ENCODE data around the gene PHRF1.

The PHRF1 gene

DNA sequence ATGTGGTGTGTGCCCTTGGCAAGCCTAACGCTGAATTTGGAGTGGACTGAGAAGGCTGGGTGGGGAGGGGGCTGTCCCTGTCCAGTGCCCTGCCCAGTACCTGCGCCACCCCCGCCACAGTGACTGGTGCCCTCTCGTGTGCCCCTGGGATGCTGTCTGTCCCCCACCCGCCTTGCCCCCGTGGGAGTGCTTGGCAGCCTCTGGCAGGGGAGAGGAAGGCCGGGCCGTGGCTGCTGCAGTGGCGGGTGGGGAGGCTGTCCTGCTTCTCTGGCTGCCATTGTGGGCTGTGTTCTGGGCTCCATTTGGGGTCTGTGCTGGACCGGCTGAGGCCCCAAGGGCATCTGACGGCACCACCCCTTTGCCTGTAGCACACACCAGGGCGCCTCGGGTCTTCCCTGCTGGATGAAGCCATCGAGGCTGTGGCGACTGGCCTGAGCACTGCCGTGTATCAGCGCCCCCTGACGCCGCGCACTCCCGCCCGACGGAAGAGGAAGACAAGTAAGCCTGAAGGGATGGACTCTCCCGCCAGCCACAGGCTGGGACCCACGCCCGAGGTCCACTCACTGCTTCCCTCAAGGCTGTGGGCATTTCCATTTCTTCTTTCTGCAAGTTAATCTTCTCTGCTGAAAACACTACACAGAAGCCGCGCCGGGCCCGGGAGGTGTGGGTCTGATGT, 21.9 kb downstream of the PHRF1 start:
- no peak for DNase-seq

GRCh38 chr11:601573-602245, 25.4 kb downstream of the PHRF1 start:
- no peak for DNase-seq

- no peak for DNase-seq
Measured at GRCh38 chr11:603154-603553, 26.9 kb downstream of the PHRF1 start.

GRCh38 chr11:605286-606129, 29.2 kb downstream of the PHRF1 start:
- no peak for DNase-seq

GRCh38 chr11:606245-606644, 30.0 kb downstream of the PHRF1 start:
- DNase-seq = no peak

DNA sequence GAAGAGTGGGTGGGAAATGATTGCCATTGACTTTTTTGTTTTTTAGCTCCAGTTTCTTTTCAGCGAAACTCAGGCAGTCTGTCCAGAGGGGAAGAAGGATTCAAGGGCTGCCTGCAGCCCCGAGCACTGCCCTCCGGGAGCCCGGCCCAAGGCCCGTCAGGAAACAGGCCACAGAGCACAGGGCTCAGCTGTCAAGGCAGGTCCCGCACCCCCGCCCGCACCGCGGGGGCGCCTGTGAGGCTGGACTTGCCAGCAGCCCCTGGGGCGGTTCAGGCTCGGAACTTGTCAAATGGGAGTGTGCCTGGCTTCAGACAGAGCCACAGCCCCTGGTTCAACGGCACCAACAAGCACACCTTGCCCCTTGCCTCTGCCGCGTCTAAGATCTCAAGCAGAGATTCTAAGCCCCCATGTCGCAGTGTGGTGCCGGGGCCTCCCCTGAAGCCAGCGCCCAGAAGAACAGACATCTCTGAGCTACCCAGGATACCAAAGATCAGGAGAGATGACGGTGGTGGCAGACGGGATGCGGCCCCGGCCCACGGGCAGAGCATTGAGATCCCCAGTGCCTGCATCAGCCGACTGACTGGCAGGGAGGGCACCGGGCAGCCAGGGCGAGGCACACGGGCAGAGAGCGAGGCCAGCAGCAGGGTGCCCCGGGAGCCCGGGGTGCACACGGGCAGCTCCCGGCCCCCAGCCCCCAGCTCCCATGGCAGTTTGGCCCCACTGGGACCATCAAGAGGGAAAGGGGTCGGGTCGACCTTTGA, 30.9 kb downstream of the PHRF1 start:
- DNase-seq = no peak

DNA sequence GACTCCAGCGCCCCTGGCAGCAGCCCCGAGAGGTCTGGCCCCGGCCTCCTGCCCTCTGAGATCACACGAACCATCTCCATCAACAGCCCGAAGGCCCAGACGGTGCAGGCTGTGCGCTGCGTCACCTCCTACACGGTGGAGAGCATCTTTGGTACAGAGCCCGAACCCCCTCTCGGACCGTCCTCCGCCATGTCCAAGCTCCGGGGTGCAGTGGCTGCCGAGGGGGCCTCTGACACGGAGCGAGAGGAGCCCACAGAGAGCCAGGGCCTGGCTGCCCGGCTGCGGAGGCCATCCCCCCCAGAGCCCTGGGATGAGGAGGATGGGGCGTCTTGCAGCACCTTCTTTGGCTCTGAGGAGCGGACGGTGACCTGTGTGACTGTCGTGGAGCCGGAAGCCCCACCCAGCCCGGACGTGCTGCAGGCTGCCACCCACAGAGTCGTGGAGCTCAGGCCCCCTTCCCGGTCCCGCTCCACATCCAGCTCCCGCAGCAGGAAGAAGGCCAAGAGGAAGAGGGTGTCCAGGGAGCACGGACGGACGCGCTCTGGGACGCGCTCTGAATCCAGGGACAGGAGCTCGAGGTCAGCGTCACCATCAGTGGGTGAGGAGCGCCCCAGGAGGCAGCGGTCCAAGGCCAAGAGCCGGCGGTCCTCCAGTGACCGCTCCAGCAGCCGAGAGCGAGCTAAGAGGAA, 31.8 kb downstream of the PHRF1 start:
- DNase-seq = no peak

DNA sequence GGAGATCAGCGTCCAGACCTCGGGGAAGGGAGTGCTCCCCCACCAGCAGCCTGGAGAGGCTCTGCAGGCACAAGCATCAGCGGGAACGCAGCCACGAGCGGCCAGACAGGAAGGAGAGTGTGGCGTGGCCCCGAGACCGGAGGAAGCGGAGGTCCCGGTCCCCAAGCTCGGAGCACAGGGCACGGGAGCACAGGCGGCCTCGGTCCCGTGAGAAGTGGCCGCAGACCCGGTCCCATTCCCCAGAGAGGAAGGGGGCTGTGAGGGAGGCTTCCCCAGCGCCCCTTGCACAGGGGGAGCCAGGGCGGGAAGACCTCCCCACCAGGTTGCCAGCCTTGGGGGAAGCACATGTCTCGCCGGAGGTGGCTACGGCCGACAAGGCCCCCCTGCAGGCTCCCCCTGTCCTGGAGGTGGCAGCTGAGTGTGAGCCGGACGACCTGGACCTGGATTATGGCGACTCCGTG, 32.6 kb downstream of the PHRF1 start:
- no peak for DNase-seq

DNA sequence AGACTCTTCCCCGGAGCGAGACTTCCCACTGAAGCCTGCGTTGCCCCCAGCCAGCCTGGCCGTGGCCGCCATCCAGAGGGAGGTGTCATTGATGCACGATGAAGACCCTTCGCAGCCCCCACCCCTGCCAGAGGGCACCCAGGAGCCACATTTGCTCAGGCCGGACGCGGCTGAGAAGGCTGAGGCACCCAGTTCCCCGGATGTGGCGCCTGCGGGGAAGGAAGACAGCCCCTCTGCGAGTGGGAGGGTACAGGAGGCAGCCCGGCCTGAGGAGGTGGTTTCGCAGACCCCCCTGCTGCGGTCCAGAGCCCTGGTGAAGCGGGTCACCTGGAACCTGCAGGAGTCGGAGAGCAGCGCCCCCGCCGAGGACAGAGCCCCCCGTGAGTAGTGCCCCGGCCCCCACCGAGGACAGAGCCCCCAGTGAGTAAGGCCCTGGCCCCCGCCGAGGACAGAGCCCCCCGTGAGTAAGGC, 33.1 kb downstream of the PHRF1 start:
- no peak for DNase-seq

DNA sequence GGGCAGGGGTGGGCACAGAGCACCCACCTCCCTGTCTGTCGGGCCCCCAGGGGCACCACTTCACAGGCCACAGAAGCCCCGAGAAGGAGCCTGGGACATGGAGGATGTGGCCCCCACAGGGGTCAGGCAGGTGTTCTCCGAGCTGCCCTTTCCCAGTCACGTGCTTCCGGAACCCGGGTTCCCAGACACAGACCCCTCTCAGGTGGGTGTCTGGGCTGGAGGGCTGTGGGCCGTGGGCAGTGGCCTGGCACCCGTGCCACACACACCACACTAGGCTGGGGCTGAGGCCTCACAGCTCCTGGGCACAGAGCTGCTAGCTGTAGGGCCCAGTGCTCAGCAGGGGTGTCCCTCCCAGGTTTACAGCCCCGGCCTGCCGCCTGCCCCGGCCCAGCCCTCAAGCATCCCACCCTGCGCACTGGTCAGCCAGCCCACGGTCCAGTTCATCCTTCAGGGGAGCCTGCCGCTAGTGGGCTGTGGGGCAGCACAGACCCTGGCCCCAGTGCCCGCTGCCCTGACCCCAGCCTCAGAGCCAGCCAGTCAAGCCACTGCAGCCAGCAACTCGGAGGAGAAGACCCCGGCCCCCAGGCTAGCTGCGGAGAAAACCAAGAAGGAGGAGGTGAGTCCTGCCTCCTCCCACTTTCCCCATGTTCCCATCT, 34.0 kb downstream of the PHRF1 start:
- no peak for DNase-seq

DNA sequence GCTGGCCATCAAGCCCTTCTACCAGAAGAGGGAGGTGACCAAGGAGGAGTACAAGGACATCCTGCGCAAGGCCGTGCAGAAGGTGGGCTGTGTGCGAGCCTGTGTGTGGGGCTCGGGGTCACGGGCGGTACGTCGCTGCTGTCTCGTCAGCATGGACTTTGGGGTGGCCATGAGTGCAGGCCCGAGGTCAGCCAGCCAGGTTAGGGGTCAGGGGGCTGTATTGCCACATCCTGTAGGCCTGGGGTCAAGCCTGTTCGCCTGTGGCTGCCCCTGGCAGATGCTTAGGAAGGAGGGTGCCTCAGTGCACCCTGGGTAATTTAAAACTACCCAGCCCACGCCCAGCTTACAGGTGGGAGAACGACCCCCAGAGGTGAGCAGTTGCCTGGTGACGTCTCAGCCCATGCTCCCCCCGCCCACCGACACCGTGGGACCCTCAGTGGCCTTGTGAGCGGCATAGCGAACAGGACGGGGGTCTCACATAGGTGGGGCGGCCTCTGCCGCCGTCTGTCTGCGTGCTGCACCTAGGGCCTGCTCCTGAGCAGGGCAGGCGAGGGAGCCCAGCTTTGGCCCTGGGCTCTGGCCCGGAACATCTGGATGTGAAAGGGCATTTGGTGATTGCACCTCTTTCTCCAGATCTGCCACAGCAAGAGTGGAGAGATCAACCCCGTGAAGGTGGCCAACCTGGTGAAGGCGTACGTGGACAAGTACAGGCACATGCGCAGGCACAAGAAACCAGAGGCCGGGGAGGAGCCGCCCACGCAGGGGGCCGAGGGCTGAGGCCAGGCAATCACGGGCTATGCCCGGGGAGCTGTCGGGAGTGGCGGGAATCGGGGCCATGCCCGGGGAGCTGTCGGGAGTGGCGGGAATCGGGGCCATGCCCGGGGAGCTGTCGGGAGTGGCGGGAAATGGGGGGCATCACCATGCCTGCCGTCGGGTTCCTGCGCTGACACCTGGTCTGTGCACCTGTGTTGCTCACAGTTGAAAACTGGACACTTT, 35.0 kb downstream of the PHRF1 start:
- DNase-seq = no peak

DNA sequence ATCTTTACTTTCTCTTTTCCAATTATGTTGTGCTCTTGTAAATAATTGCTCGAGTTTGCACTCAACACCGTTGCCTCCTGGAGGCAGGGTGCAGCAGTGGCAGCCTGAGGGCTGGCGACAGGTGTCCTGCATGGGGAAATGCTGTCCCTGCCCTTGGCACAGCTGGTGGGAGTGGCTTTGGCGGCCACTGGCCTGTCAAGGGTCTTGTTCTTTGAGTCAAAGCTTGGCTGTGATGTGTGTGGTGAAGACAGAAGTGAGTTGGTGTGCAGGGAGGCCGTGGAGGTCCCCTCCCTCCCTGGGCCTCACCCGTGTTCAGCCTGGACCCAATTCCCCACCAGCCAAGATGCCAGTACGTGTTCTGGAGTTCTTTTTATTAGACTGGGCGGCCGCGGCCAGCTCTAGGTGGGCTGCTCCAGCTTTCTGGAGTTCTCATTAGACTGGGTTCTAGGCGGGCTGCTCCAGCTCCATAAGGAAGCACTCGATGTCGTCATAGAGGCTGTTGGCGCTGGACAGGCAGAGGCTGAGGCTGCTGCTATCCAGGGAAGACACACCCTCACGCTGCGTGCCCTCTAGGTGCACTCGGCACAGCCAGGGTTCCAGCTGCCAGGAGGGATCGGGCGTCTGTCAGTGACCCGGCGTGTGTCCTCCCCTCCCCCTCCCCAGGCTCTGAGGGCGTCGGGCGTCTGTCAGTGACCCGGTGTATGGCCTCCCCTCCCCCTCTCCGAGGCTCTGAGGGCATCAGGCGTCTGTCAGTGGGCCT, 36.1 kb downstream of the PHRF1 start:
- peak; percentile 8 for DNase-seq

- DNase-seq = no peak
Measured at GRCh38 chr11:612961-613300, 36.7 kb downstream of the PHRF1 start.

DNA sequence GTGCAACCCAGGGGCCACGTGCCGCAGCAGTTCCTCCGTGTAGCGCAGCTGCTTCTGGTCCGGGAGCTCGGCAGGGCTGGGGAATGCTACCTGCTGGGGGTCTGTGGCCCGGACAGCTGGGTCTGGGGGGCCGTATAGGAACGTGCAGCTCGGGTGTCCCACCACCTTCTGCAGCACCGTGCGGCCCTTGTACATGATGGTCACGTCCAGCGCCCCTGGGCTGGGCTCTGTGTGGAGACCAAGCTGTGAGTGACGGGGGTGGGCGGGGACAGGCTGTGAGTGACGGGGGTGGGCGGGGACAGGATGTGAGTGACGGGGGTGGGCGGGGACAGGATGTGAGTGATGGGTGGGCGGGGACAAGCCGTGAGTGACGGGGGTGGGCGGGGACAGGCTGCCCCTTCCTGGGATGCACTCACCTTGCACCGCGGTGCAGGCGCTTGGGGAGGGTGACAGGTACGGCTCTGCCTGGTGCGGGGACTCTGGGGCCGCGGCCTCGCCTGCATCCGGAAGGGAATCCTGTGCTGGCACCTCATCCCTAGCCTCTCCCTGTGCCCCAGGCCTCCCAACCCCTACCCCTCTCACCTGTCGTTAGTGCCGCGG, 37.2 kb downstream of the PHRF1 start:
- DNase-seq = peak; percentile 18

- no peak for DNase-seq
Measured at GRCh38 chr11:614021-614622, 37.9 kb downstream of the PHRF1 start.

DNA sequence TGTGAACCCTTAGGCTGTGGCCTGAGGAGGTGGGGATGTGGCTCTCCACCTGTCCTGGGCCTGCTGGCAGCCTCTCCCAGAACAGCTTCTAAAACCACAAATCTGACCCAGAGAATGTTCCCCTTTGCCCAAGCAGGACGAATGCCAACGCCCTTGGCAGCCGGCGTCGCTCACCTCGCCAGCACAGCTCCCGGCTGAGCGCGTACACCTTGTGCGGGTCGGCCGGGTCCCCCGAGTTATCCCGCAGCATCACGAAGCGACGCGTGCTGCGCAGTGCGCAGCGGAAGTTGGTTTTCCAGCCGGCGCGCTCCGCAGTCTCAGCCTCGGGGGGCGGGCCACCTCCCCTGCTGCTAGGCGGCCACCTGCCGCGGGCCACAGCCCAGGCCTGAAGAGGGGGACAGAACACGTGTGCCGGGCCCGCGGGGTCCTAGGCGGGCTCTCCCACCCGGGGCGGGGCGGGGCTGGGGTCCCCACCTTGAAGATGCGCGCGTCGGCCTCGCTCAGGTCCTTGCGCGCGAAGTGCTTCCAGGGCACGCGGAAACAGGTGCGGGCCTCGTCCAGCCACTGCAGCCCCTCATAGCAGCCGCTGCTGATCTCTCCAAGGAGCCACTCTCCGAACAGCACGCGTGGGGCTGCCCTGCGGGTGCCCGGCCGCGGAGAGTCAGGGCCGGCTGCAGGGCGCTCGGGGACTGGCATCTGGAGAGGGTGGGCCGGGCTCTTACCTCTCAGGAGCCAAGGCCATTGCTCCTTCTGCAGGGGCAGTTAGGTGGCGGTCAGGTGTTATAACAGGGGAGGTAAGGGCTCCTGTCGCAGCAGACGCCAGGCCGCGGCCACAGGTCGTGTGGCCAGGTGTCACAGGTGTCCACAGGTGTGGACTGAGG, 38.6 kb downstream of the PHRF1 start:
- DNase-seq = no peak

DNA sequence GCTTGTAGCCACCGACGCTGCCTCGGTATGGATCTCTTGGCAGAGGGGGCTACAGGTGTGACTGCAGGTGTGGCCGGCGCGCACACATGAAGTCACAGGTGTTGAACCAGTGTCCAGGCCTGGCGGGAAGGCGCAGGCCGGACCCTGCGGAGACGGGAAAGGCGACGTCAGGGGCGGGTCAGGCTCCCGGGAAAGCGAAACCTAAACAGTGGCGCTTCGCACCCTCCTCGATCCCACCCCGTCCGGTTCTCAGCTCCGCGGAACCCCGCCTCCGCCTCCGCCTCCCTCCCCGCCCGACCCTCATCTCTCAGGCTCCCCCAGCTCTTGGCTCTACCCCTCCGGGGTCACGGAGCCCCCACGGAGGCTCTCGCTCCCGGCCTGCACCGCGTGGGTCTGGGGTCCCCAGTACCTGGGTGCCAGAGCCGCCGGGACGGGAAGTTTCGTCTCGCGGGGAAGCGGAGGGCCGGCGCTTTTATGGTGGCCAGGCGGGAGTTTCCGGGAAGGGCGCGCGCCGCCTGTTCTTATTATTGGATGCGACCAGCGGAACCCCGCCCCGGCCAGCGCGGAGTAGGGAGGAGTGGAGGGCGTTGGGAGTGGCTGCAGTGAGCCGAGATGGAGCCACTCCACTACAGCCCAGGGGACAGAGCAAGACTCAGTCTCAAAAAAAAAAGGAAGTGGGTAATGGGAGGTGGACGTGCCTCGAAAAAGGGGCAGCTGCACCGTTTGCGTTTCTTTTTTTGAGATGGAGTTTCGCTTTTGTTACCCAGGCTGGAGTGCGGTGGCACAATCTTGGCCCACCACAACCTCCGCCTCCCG, 39.4 kb downstream of the PHRF1 start, which contains the start of gene IRF7:
Gene IRF7 (minus strand): TSS at position 447 of the 816 bp plus-strand sequence. CDS start 586 bp downstream, outside the sequence.
- DNase-seq = peak; percentile 74

Data from NCI-H146 (cell line).